NCI-H1417 (cell line): ENCODE data around the gene PSMB9.
"Not testable (repeated sequence)": the region's sequence is repeated elsewhere in the genome, so short reads cannot be mapped to it uniquely, and the experiment has no call there.

ENCODE experiments used
- DNase-seq, 3 experiments: peaks; one replicate each; lab custom pipeline; 2025; lab: John Stamatoyannopoulos, UW

Gene PSMB9

GRCh38 chr6:32860674-32861073 lies 6.7 kb downstream of the PSMB9 start:
- DNase-seq: no peak

- no peak for DNase-seq
Observed at GRCh38 chr6:32862725-32863124, 8.7 kb downstream of the PSMB9 start.

- no peak for DNase-seq
Observed at GRCh38 chr6:32865724-32866443, 11.9 kb downstream of the PSMB9 start.

GRCh38 chr6:32867022-32867477 lies 13.1 kb downstream of the PSMB9 start:
- DNase-seq: no peak

- no peak for DNase-seq
Observed at GRCh38 chr6:32867554-32868256, 13.7 kb downstream of the PSMB9 start.

- DNase-seq: peak; percentile 67 to 88 (median 88)
Observed at GRCh38 chr6:32868257-32868788, 14.3 kb downstream of the PSMB9 start.

GRCh38 chr6:32873947-32874346 lies 20.0 kb downstream of the PSMB9 start:
- DNase-seq: not testable (repeated sequence)

GRCh38 chr6:32876603-32877002 lies 22.6 kb downstream of the PSMB9 start:
- no peak for DNase-seq

- DNase-seq: no peak
Observed at GRCh38 chr6:32879691-32880090, 25.7 kb downstream of the PSMB9 start.

- DNase-seq: not testable (repeated sequence)
Observed at GRCh38 chr6:32880962-32881361, 27.0 kb downstream of the PSMB9 start.

- no peak for DNase-seq
Observed at GRCh38 chr6:32882879-32883250, 28.9 kb downstream of the PSMB9 start.

- no peak for DNase-seq
Observed at GRCh38 chr6:32883789-32884188, 29.8 kb downstream of the PSMB9 start.

GRCh38 chr6:32885698-32886286 lies 31.8 kb downstream of the PSMB9 start:
- DNase-seq: peak; percentile 23 to 86 (median 79)

GRCh38 chr6:32886681-32887383 lies 32.8 kb downstream of the PSMB9 start:
- no peak for DNase-seq

GRCh38 chr6:32887616-32888015 lies 33.6 kb downstream of the PSMB9 start:
- DNase-seq: no peak

- DNase-seq: no peak
Observed at GRCh38 chr6:32888576-32888975, 34.6 kb downstream of the PSMB9 start.

GRCh38 chr6:32889533-32889932 lies 35.5 kb downstream of the PSMB9 start:
- DNase-seq: no peak

- no peak for DNase-seq
Observed at GRCh38 chr6:32890831-32891230, 36.8 kb downstream of the PSMB9 start.

GRCh38 chr6:32894085-32895005 lies 40.4 kb downstream of the PSMB9 start:
- peak; percentile 96 to 99 (median 99) for DNase-seq

- no peak for DNase-seq
Observed at GRCh38 chr6:32895006-32895345, 41.0 kb downstream of the PSMB9 start.

GRCh38 chr6:32903952-32904351 lies 50.0 kb downstream of the PSMB9 start:
- no peak for DNase-seq
